WTC11 (cell line): ENCODE results near the gene PHLDB3. TPM values are rescaled to one million over a fixed set of nuclear protein-coding genes. Genes with fewer than 3 reads are reported as not detected.

Source experiments
- ATAC-seq: fragments of 200-7000 bp; cut with Tn5 transposase; 2 replicates; pipeline ENCODE4 v1.10.0; 2021; ENCODE audit warnings: mild to moderate bottlenecking, moderate library complexity
- CTCF ChIA-PET: fragments of 300-600 bp; sonication (Branson Sonifier 250); formaldehyde crosslinking; loops from one replicate; lab custom pipeline; 2021; ENCODE audit warnings: antibody characterized with exemption; lab: Charles Lee
- POLR2A ChIA-PET: fragments of 350-600 bp; sonication (Branson Sonifier 250); formaldehyde crosslinking; loops from one replicate; lab custom pipeline; 2021; ENCODE audit warnings: antibody characterized with exemption; lab: Charles Lee
- DNase-seq: peaks from one replicate; pipeline ENCODE4 v3.0.0; 2021; ENCODE audit warnings: low spot score
- H3K27ac Mint-ChIP-seq: 2 replicates; pipeline ENCODE4 v1.8.0; 2021; ENCODE audit warnings: mixed read lengths
- H3K27me3 Mint-ChIP-seq: 2 replicates; pipeline ENCODE4 v1.8.0; 2021; ENCODE audit warnings: low read depth, mild to moderate bottlenecking, moderate library complexity, mixed read lengths
- H3K36me3 Mint-ChIP-seq: 2 replicates; pipeline ENCODE4 v1.8.0; 2021; ENCODE audit warnings: mixed read lengths
- H3K4me1 Mint-ChIP-seq: 2 replicates; pipeline ENCODE4 v1.8.0; 2022; ENCODE audit warnings: mixed read lengths
- H3K4me3 Mint-ChIP-seq: 2 replicates; pipeline ENCODE4 v1.8.0; 2021; ENCODE audit warnings: mild to moderate bottlenecking, moderate library complexity, mixed read lengths
- H3K9me3 Mint-ChIP-seq: 2 replicates; pipeline ENCODE4 v1.8.0; 2021; ENCODE audit warnings: mixed read lengths
- ELF4 ChIP-seq: sonication (generic); formaldehyde crosslinking; IDR thresholded peaks from 2 replicates; pipeline ENCODE4 v1.8.1; 2022; ENCODE audit warnings: low read depth, mild to moderate bottlenecking, moderate library complexity, missing genetic modification reagents
- EMX1 ChIP-seq: fragments of 250-450 bp; sonication (Bioruptor Pico); IDR thresholded peaks from 2 replicates; pipeline ENCODE4 v1.8.0; 2021; ENCODE audit warnings: mild to moderate bottlenecking
- ETV6 ChIP-seq: sonication (generic); formaldehyde crosslinking; IDR thresholded peaks from 2 replicates; pipeline ENCODE4 v1.8.1; 2022; ENCODE audit warnings: mild to moderate bottlenecking, missing genetic modification reagents
- FOXP1 ChIP-seq: sonication (generic); formaldehyde crosslinking; IDR thresholded peaks from 2 replicates; pipeline ENCODE4 v1.8.0; 2022; ENCODE audit warnings: missing genetic modification reagents, mild to moderate bottlenecking, moderate library complexity, borderline replicate concordance
- JUN ChIP-seq: sonication (generic); formaldehyde crosslinking; IDR thresholded peaks from 2 replicates; pipeline ENCODE4 v1.8.0; 2023; ENCODE audit warnings: mild to moderate bottlenecking, missing genetic modification reagents
- SMAD4 ChIP-seq: sonication (generic); formaldehyde crosslinking; IDR thresholded peaks from 2 replicates; pipeline ENCODE4 v1.8.0; 2022; ENCODE audit warnings: mild to moderate bottlenecking, missing genetic modification reagents
- ZNF423 ChIP-seq: fragments of 250-450 bp; sonication (Bioruptor Pico); IDR thresholded peaks from 2 replicates; pipeline ENCODE4 v2.1.2; 2022; ENCODE audit warnings: mild to moderate bottlenecking, moderate library complexity
- total RNA-seq: library from RNA; stranded (reverse); gene quantifications from 3 replicates; pipeline ENCODE4 v1.2.3, GENCODE V29; 2021
- TF ChIP-seq, protein P1 (sequence below): sonication (generic); formaldehyde crosslinking; conservative IDR thresholded peaks from 2 replicates; pipeline ENCODE4 v1.8.1; 2023; ENCODE audit warnings: mild to moderate bottlenecking, low read depth, missing genetic modification reagents, moderate library complexity
- TF ChIP-seq, protein P2 (sequence below): sonication (generic); formaldehyde crosslinking; conservative IDR thresholded peaks from 2 replicates; pipeline ENCODE4 v1.8.1; 2022; ENCODE audit warnings: mild to moderate bottlenecking, missing genetic modification reagents
- TF ChIP-seq, protein P3 (sequence below): sonication (generic); formaldehyde crosslinking; IDR thresholded peaks from 2 replicates; pipeline ENCODE4 v1.8.1; 2022; ENCODE audit warnings: mild to moderate bottlenecking, missing genetic modification reagents, moderate library complexity, borderline replicate concordance
- TF ChIP-seq, protein P4 (sequence below): fragments of 200-600 bp; IDR thresholded peaks from 2 replicates; pipeline ENCODE4 v1.8.0; 2022; ENCODE audit warnings: antibody characterized with exemption
- TF ChIP-seq, protein P5 (sequence below): sonication (generic); formaldehyde crosslinking; IDR thresholded peaks from 2 replicates; pipeline ENCODE4 v1.8.1; 2022; ENCODE audit warnings: mild to moderate bottlenecking, moderate library complexity, missing genetic modification reagents
- TF ChIP-seq, protein P6 (sequence below): sonication (generic); formaldehyde crosslinking; IDR thresholded peaks from 2 replicates; pipeline ENCODE4 v1.8.1; 2023; ENCODE audit warnings: mild to moderate bottlenecking, moderate library complexity, missing genetic modification reagents
- TF ChIP-seq, protein P7 (sequence below): sonication (generic); formaldehyde crosslinking; IDR thresholded peaks from 2 replicates; pipeline ENCODE4 v1.8.1; 2023; ENCODE audit warnings: mild to moderate bottlenecking, missing genetic modification reagents

PHLDB3 gene
- total RNA-seq, 1 experiment from 2014 or later, result 14.6 TPM

DNA sequence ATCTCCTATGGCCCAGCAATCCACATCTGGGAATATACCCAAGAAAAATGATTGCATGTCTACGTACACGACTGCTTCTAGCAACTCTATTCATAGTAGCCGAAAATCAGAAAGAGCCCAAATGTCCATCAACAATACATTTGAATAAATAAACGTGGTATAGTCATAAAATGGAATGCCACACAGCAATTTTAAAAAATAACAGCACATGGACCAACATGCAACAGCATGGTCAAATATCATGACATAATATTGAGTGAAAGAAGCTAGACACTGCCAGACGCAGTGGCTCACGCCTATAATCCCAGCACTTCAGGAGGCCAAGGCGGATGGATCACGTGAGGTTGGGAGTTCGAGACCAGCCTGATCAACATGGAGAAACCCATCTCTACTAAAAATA is 73.6 kb downstream of the PHLDB3 start (continued):
- TF ChIP-seq, protein P1, sequence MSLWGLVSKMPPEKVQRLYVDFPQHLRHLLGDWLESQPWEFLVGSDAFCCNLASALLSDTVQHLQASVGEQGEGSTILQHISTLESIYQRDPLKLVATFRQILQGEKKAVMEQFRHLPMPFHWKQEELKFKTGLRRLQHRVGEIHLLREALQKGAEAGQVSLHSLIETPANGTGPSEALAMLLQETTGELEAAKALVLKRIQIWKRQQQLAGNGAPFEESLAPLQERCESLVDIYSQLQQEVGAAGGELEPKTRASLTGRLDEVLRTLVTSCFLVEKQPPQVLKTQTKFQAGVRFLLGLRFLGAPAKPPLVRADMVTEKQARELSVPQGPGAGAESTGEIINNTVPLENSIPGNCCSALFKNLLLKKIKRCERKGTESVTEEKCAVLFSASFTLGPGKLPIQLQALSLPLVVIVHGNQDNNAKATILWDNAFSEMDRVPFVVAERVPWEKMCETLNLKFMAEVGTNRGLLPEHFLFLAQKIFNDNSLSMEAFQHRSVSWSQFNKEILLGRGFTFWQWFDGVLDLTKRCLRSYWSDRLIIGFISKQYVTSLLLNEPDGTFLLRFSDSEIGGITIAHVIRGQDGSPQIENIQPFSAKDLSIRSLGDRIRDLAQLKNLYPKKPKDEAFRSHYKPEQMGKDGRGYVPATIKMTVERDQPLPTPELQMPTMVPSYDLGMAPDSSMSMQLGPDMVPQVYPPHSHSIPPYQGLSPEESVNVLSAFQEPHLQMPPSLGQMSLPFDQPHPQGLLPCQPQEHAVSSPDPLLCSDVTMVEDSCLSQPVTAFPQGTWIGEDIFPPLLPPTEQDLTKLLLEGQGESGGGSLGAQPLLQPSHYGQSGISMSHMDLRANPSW (CRISPR knock-in tag), result no peak
- TF ChIP-seq, protein P2, sequence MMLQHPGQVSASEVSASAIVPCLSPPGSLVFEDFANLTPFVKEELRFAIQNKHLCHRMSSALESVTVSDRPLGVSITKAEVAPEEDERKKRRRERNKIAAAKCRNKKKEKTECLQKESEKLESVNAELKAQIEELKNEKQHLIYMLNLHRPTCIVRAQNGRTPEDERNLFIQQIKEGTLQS (CRISPR knock-in tag), result no peak
- TF ChIP-seq, protein P3, sequence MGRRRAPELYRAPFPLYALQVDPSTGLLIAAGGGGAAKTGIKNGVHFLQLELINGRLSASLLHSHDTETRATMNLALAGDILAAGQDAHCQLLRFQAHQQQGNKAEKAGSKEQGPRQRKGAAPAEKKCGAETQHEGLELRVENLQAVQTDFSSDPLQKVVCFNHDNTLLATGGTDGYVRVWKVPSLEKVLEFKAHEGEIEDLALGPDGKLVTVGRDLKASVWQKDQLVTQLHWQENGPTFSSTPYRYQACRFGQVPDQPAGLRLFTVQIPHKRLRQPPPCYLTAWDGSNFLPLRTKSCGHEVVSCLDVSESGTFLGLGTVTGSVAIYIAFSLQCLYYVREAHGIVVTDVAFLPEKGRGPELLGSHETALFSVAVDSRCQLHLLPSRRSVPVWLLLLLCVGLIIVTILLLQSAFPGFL (CRISPR knock-in tag), result no peak
- no peak for TF ChIP-seq ZNF423 (CRISPR knock-in tag)
- TF ChIP-seq SMAD4, result no peak
- TF ChIP-seq, protein P4, sequence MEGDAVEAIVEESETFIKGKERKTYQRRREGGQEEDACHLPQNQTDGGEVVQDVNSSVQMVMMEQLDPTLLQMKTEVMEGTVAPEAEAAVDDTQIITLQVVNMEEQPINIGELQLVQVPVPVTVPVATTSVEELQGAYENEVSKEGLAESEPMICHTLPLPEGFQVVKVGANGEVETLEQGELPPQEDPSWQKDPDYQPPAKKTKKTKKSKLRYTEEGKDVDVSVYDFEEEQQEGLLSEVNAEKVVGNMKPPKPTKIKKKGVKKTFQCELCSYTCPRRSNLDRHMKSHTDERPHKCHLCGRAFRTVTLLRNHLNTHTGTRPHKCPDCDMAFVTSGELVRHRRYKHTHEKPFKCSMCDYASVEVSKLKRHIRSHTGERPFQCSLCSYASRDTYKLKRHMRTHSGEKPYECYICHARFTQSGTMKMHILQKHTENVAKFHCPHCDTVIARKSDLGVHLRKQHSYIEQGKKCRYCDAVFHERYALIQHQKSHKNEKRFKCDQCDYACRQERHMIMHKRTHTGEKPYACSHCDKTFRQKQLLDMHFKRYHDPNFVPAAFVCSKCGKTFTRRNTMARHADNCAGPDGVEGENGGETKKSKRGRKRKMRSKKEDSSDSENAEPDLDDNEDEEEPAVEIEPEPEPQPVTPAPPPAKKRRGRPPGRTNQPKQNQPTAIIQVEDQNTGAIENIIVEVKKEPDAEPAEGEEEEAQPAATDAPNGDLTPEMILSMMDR, result no peak
- no peak for TF ChIP-seq ELF4 (CRISPR knock-in tag)
- TF ChIP-seq, protein P5, sequence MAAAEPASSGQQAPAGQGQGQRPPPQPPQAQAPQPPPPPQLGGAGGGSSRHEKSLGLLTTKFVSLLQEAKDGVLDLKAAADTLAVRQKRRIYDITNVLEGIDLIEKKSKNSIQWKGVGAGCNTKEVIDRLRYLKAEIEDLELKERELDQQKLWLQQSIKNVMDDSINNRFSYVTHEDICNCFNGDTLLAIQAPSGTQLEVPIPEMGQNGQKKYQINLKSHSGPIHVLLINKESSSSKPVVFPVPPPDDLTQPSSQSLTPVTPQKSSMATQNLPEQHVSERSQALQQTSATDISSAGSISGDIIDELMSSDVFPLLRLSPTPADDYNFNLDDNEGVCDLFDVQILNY, result no peak

DNA sequence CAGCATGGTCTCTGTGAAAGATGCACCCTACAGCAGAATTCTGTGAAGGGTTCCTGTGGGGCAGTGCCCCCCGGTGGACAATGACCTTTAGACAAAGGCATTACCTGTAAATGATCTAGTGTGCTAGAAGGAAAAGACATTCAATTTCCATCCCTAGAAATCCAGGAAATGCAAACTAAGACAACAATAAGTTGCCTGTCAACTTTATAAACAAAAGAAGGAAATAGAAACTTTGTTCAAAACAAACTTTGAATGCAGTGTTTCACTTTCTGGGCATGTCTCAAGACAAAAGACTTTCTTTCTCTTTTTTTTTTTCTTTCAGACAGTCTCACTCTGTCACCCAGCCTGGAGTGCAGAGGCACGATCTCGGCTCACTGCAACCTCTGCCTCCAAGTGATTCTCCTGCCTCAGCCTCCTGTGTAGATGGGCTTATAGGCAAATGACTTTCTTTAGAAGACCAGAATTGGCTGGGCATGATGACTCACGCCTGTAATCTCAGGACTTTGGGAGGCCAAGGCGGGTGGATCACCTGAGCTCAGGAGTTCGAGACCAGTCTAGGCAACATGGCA is 74.3 kb downstream of the PHLDB3 start:
- DNase-seq, result peak; percentile 57

More for the DNA sequence above, 74.3 kb downstream of the PHLDB3 start:
- Mint-ChIP-seq H3K9me3 (no peaks in the 10 kb centered on the region), H3K4me3 (no peak overlapping the region), H3K36me3 (no peaks in the 10 kb centered on the region), H3K27ac (peak overlapping the region; percentile 29; the same call in 1 of the 2 replicates), H3K27me3 (no peaks in the 10 kb centered on the region), H3K4me1 (peaks cover 21% of the 10 kb centered on the region)
- CTCF ChIA-PET, result interaction anchor here (3.5 to 6.0 kb wide), 2 partner anchors 17 to 90 kb away, joined by 34 to 39 read pairs; no protein-coding TSS in a partner anchor
- ATAC-seq, result peak; percentile 44; the same call in 1 of the 2 replicates
- TF ChIP-seq, protein P6, sequence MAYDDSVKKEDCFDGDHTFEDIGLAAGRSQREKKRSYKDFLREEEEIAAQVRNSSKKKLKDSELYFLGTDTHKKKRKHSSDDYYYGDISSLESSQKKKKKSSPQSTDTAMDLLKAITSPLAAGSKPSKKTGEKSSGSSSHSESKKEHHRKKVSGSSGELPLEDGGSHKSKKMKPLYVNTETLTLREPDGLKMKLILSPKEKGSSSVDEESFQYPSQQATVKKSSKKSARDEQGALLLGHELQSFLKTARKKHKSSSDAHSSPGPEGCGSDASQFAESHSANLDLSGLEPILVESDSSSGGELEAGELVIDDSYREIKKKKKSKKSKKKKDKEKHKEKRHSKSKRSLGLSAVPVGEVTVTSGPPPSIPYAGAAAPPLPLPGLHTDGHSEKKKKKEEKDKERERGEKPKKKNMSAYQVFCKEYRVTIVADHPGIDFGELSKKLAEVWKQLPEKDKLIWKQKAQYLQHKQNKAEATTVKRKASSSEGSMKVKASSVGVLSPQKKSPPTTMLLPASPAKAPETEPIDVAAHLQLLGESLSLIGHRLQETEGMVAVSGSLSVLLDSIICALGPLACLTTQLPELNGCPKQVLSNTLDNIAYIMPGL (CRISPR knock-in tag), result no peak
- TF ChIP-seq ETV6 (CRISPR knock-in tag) (no peak), FOXP1 (CRISPR knock-in tag) (no peak), JUN (CRISPR knock-in tag) (no peak), EMX1 (CRISPR knock-in tag) (no peak), ELF4 (CRISPR knock-in tag) (no peak)
- TF ChIP-seq, protein P7, sequence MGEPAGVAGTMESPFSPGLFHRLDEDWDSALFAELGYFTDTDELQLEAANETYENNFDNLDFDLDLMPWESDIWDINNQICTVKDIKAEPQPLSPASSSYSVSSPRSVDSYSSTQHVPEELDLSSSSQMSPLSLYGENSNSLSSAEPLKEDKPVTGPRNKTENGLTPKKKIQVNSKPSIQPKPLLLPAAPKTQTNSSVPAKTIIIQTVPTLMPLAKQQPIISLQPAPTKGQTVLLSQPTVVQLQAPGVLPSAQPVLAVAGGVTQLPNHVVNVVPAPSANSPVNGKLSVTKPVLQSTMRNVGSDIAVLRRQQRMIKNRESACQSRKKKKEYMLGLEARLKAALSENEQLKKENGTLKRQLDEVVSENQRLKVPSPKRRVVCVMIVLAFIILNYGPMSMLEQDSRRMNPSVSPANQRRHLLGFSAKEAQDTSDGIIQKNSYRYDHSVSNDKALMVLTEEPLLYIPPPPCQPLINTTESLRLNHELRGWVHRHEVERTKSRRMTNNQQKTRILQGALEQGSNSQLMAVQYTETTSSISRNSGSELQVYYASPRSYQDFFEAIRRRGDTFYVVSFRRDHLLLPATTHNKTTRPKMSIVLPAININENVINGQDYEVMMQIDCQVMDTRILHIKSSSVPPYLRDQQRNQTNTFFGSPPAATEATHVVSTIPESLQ (CRISPR knock-in tag), result no peak
- POLR2A ChIA-PET, result no interaction called here
